GM12891 (cell line): ENCODE data around the gene SEL1L.

ENCODE experiments used
- DNase-seq: peaks from one replicate; pipeline ENCODE4 v3.0.0; 2011; ENCODE audit warnings: low spot score; ENCODE audit not compliant: insufficient read length
- FAIRE-seq: peaks from 2 replicates; lab custom pipeline; 2011; peaks lifted over from hg19 to GRCh38; lab: Jason Lieb, UNC
- PAX5 ChIP-seq: IDR thresholded peaks from 2 replicates; pipeline ENCODE4 v1.6.1; 2011; ENCODE audit warnings: low read length, moderate library complexity, mild to moderate bottlenecking; ENCODE audit not compliant: insufficient read depth, severe bottlenecking
- POLR2A ChIP-seq: IDR thresholded peaks from 2 replicates; pipeline ENCODE4 v1.6.1; 2011; ENCODE audit warnings: low read depth, low read length, control low read depth
- POLR2AphosphoS5 ChIP-seq: IDR thresholded peaks from 2 replicates; pipeline ENCODE4 v1.6.1; 2011; ENCODE audit warnings: low read depth, low read length, control low read depth
- POU2F2 ChIP-seq: IDR thresholded peaks from 2 replicates; pipeline ENCODE4 v1.6.1; 2011; ENCODE audit warnings: low read depth, mild to moderate bottlenecking, control low read depth, low read length, moderate library complexity
- SPI1 ChIP-seq: IDR thresholded peaks from 2 replicates; pipeline ENCODE4 v1.6.1; 2011; ENCODE audit warnings: low read depth, low read length, control low read depth
- TAF1 ChIP-seq: IDR thresholded peaks from 2 replicates; pipeline ENCODE4 v1.6.1; 2011; ENCODE audit warnings: low read depth, low read length, control low read depth

Gene SEL1L

DNA sequence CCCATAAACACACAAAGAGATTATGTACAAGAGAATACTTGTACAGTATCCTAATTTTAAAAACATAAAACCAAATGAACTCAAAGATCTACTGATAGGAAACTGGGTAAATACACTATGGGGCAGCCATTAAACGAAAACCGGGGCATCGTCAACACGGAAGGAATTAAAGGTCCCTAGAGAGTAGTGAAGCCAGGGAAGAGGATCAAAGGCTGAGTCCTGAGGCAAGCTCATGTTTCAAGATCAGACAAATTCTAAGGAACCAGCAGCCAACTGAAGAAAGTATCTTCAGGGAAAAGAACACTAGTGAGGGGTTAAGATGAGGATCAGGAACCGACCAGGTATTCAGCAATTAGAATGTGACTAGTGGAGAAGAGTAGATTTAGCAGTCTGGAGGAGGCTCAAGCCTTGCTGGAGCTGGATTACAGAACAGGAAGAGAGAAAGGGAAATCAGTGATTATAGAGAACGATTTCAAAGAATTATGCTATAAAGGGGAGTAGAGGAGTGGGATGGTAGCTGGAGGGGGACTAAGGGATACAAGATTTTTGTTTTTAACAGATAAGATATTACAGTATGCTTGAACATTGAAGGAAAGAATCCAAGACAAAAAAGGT, 23.7 kb downstream of the SEL1L start:
- no peak for TF ChIP-seq POU2F2
- no peak for TF ChIP-seq SPI1
- no peak for TF ChIP-seq POLR2AphosphoS5
- TF ChIP-seq TAF1: no peak
- TF ChIP-seq POLR2A: no peak
- no peak for TF ChIP-seq PAX5
- no peak for FAIRE-seq

DNA sequence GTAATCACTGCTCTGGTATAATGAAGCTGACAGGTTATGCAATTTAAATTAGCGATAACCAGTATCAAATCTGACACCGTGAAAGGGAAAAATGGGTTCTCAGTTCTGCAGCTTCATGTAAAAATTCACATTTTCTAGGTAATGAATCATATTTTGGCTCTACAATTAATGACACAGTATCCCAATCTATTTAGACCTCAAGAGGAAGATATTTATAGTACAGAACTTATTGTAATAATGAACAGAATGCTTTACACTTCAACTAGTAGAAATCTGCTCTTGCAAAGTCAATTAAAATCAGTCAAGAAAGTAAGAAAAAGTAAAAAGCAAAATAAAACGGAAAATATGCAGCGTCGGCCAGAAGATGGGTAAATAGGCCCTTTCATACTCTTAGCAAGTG, 24.3 kb downstream of the SEL1L start:
- FAIRE-seq (peak; percentile 13), DNase-seq (no peak)
- TF ChIP-seq SPI1 (no peak), TAF1 (no peak), POLR2A (no peak), PAX5 (no peak), POU2F2 (no peak), POLR2AphosphoS5 (no peak)

More for the DNA sequence above, 23.7 kb downstream of the SEL1L start:
- DNase-seq: no peak

DNA sequence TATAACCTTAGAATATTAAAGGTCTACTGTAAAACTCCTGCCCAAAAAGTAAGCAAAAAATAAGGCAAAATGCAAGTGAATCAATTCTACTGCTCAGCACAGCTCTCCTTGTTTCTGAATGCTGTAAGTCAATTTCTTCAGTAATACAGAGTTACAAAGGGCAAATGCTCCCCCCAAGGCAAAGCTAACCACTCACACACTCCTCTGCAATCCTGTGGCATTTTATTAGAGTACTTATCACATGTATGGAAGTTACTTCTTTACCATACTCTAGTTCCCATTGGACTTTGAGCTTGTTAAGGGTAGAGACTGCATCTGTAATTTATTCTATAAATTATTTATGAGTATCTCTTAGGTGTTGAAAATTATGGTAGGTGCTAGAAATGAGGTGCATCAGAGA, 27.2 kb downstream of the SEL1L start:
- TF ChIP-seq PAX5: no peak
- no peak for TF ChIP-seq POLR2A
- TF ChIP-seq SPI1: no peak
- TF ChIP-seq TAF1: no peak
- TF ChIP-seq POLR2AphosphoS5: no peak
- no peak for TF ChIP-seq POU2F2
- FAIRE-seq (peak; percentile 33), DNase-seq (no peak)

DNA sequence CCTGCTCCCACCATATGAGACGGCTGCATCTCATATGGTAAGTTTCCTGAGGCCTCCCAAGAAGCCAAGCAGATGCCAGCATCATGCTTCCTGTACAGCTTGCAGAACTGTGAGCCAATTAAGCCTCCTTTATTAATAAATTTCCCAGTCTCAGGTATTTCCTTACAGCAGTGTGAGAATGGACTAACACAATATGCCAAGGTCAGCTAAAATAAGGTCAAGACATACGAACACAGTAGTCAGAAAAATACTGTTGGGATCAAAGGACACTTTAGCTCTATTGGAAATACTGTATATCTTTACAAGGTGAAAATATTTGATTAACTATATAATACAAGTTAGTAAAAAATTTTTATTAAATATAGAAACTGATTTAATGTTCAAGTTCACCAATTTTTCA, 28.8 kb downstream of the SEL1L start:
- DNase-seq (no peak), FAIRE-seq (no peak)
- TF ChIP-seq POU2F2: no peak
- no peak for TF ChIP-seq TAF1
- TF ChIP-seq PAX5: no peak
- no peak for TF ChIP-seq SPI1
- no peak for TF ChIP-seq POLR2AphosphoS5
- TF ChIP-seq POLR2A: no peak

DNA sequence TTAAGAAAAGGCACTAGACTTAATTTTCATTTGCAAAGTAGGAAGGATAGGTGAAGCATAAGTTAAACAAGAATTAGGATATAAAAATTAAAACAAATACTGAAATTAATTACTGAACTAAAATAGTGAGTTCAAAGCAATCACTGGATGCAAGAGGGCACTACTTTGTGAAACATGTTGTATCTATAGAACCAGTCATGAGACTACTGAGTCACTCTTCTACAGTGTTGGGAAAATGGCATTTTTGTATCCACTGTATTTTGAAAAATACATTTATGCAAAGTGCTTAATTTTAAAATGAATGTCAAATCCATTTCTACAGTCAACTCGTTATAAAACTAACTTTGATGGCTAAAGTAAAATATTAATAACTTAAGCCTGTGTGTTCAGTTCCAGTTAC, 47.9 kb downstream of the SEL1L start:
- DNase-seq (no peak), FAIRE-seq (no peak)
- no peak for TF ChIP-seq SPI1
- no peak for TF ChIP-seq POU2F2
- TF ChIP-seq POLR2A: no peak
- TF ChIP-seq TAF1: no peak
- no peak for TF ChIP-seq POLR2AphosphoS5
- TF ChIP-seq PAX5: no peak

DNA sequence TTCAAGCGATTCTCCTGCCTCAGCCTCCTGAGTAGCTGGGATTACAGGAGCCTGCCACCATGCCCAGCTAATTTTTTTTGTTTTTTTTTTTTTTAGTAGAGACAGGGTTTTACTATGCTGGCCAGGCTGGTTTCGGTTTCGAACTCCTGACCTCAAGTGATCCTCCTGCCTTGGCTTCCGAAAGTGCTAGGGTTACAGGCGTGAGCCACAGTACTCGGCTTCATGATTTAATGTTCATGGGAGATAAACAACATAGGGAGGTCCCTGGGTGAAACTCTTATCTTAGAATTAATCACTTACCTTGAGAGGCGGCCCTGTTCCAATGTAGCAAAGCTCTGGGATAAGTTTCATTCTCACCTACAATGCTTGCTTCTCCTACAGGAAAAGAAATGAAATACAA, 48.3 kb downstream of the SEL1L start:
- no peak for FAIRE-seq
- DNase-seq: no peak
- TF ChIP-seq SPI1 (no peak), PAX5 (no peak), POLR2A (no peak), POLR2AphosphoS5 (no peak)

DNA sequence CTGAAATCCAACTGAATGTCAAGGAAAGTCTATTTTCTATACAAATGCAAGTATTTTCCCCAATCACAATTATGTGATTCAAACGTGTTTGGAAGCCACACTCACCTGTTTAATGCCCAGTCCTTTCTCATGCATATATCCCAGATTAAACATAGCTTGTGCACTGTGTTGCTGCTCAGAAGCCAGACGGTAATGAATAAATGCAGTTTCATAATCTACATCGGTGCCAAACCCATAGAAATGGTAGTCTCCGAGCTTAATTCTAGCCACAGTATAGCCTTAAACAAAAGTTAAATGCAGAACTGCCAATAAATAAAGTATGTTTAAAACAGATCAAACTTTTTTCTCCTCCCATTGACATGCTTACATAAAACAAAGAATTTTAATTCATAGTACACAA, 49.5 kb downstream of the SEL1L start:
- TF ChIP-seq PAX5 (no peak), POLR2A (no peak), SPI1 (no peak), POLR2AphosphoS5 (no peak), POU2F2 (no peak), TAF1 (no peak)
- DNase-seq (no peak), FAIRE-seq (no peak)

DNA sequence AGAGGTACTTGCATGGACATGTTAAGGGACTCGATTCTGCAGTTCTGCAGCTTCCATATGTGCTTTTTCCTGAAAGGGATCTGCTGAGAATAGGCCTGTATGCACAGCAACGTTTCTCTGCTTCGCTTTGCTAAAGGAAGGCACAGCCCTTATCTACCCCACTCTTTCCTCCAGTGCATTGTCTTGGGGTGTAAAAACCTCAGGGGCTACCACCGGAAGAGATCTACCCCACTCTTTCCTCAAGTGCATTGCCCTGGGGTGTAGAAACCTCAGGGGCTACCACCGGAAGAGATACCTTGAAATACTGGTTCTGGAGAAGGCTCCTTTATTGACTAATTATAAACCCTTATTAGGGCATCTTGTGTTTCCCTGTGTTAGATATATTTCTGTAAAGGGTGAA, 52.9 kb downstream of the SEL1L start:
- DNase-seq: no peak

DNA sequence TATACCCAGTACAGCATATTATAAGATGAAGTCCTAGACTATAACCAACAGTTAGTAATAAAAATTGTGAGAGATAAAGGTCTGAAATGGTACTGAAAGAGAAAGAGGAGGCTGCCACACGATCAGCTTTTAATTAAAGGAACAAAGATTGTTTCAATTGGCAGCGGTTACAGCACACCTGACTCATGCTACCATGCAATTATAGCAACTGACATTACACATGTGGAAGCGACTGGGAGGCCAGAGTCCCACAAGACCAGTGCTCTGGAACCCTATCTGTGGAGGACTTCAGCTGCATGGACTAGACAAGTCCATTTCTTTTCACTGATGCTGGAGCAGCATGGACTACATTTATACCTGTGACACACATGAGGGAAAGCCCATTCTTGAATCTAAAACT, 55.2 kb downstream of the SEL1L start:
- no peak for FAIRE-seq
- TF ChIP-seq POU2F2: no peak
- no peak for DNase-seq

More for the DNA sequence above, 52.9 kb downstream of the SEL1L start:
- FAIRE-seq: no peak
- TF ChIP-seq POLR2AphosphoS5 (no peak), POU2F2 (no peak), POLR2A (no peak), PAX5 (no peak), TAF1 (no peak), SPI1 (no peak)

DNA sequence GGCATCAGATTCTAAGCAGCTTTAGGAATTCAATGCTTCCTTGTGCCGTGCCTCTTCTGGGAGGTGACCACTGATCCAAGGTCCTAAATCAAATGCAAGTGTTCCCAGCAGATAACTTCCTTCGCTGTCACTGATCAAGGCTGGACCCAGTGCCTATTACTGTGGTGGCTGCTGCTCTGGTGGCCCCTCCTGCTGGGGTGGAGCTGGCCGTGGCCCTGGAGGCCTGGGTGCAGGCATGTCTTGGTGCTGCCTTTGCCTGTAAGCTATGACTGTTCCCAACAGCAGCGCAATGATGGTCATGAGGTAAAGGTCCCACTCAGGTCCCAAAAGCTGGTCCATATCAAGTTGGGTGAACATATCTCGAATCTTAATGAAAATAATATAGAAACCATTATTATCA, 56.8 kb downstream of the SEL1L start:
- DNase-seq (no peak), FAIRE-seq (no peak)
- TF ChIP-seq POLR2A (no peak), POU2F2 (no peak), PAX5 (no peak), SPI1 (no peak), POLR2AphosphoS5 (no peak), TAF1 (no peak)
